Endodermal cell (in vitro differentiated cells): ENCODE data around the gene C18orf63. TPM values are rescaled to one million over a fixed set of nuclear protein-coding genes. Genes with fewer than 3 reads are reported as not detected.

Source experiments
- DNase-seq: peaks from one replicate; pipeline ENCODE4 v3.0.0-alpha.2; 2017
- H3K27ac ChIP-seq: 2 replicates; pipeline ENCODE4 v1.5.1; 2013; ENCODE audit warnings: mild to moderate bottlenecking, low read depth, low read length, moderate library complexity
- H3K27me3 ChIP-seq: 2 replicates; pipeline ENCODE4 v1.6.1; 2013; ENCODE audit warnings: mild to moderate bottlenecking, low read length, moderate library complexity; ENCODE audit not compliant: insufficient read depth, control insufficient read depth, poor library complexity, severe bottlenecking
- H3K36me3 ChIP-seq: 2 replicates; pipeline ENCODE4 v1.7.0; 2013; ENCODE audit warnings: mild to moderate bottlenecking, low read length, moderate library complexity; ENCODE audit not compliant: control insufficient read depth, insufficient read depth
- H3K4me1 ChIP-seq: one replicate; pipeline ENCODE4 v1.7.0; 2013; ENCODE audit warnings: low read length; ENCODE audit not compliant: control insufficient read depth, insufficient read depth
- H3K4me3 ChIP-seq: 2 replicates; pipeline ENCODE4 v1.5.1; 2013; ENCODE audit warnings: mild to moderate bottlenecking, low read length, moderate library complexity
- H3K9ac ChIP-seq: 2 replicates; pipeline ENCODE4 v1.6.1; 2013; ENCODE audit warnings: mild to moderate bottlenecking, low read length, moderate library complexity; ENCODE audit not compliant: poor library complexity, severe bottlenecking; ENCODE audit errors: extremely low read depth
- H3K9me3 ChIP-seq: 2 replicates; pipeline ENCODE4 v1.6.1; 2013; ENCODE audit warnings: mild to moderate bottlenecking, low read length, moderate library complexity; ENCODE audit not compliant: control insufficient read depth
- H3K27ac Mint-ChIP-seq: 2 replicates; pipeline ENCODE4 v1.8.0; 2020; ENCODE audit warnings: mixed read lengths
- H3K27me3 Mint-ChIP-seq: 2 replicates; pipeline ENCODE4 v1.8.0; 2021; ENCODE audit warnings: mild to moderate bottlenecking, mixed read lengths; ENCODE audit not compliant: insufficient read depth
- H3K36me3 Mint-ChIP-seq: 2 replicates; pipeline ENCODE4 v1.8.0; 2020; ENCODE audit warnings: low read depth, mixed read lengths
- H3K4me1 Mint-ChIP-seq: 2 replicates; pipeline ENCODE4 v1.8.0; 2020; ENCODE audit warnings: mixed read lengths
- H3K4me3 Mint-ChIP-seq: 2 replicates; pipeline ENCODE4 v1.8.0; 2020; ENCODE audit warnings: mild to moderate bottlenecking, moderate library complexity, mixed read lengths
- H3K9me3 Mint-ChIP-seq: 2 replicates; pipeline ENCODE4 v1.8.0; 2020; ENCODE audit warnings: mild to moderate bottlenecking, mixed read lengths
- WGBS, 2 experiments: methylation state at CpG; one replicate each; pipeline versions ENCODE4 v1.1.5 to v1.1.7; 2013; ENCODE audit warnings: missing lambda C conversion rate in 2 of 2, mixed read lengths in 1 of 2; ENCODE audit not compliant: insufficient coverage in 1 of 2, insufficient read length in 1 of 2; 5-methylcytosine and 5-hydroxymethylcytosine counted together
- total RNA-seq, 2 donors: library from RNA; stranded (reverse); fragmentation: NEBNext Ultra II Directional in 1 of 2; extraction: Animal tissue kit (Norgen Biotek cat#: 25700) in 1 of 2; gene quantifications; 2 replicates in 1 of 2; 3 replicates in 1 of 2; pipeline ENCODE4 v1.2.1, GENCODE V29; 2021
- TF ChIP-seq, protein P1 (sequence below): fragments of 200-600 bp; sonication (generic); conservative IDR thresholded peaks from 2 replicates; pipeline ENCODE4 v1.5.0; 2021; ENCODE audit warnings: antibody characterized with exemption, mild to moderate bottlenecking

Gene C18orf63
- total RNA-seq, 2 donors from 2014 or later, result not detected

DNA sequence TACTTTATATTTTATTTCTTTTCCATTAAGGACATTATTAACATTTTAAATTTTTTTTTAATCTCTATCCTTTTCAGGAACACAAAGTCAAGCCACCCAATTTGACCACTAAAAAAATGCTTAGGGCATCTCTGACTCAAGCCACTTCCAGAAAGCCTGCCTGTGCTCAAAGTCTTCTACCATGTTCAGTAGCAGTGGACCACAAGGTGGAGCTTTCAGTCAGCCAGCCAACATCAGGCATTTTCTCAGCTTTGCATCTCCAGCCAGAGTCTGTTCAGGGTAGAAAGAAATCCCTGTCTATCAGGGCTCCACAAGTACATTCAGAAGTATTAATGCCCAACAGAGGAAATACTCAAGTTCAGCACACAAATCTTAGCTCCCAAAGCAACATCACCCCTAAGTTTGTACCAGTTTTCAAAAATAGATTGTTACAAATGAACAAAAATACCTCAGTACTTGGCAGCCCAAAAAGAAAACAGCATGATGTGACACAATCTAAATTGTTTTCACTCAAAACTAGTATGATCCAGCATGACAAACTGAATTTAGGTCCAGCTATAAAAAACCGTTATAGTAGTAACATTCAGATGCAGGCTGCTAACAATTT lies 37.6 kb downstream of the C18orf63 start:
- TF ChIP-seq, protein P1, sequence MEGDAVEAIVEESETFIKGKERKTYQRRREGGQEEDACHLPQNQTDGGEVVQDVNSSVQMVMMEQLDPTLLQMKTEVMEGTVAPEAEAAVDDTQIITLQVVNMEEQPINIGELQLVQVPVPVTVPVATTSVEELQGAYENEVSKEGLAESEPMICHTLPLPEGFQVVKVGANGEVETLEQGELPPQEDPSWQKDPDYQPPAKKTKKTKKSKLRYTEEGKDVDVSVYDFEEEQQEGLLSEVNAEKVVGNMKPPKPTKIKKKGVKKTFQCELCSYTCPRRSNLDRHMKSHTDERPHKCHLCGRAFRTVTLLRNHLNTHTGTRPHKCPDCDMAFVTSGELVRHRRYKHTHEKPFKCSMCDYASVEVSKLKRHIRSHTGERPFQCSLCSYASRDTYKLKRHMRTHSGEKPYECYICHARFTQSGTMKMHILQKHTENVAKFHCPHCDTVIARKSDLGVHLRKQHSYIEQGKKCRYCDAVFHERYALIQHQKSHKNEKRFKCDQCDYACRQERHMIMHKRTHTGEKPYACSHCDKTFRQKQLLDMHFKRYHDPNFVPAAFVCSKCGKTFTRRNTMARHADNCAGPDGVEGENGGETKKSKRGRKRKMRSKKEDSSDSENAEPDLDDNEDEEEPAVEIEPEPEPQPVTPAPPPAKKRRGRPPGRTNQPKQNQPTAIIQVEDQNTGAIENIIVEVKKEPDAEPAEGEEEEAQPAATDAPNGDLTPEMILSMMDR, result peak; percentile 85

DNA sequence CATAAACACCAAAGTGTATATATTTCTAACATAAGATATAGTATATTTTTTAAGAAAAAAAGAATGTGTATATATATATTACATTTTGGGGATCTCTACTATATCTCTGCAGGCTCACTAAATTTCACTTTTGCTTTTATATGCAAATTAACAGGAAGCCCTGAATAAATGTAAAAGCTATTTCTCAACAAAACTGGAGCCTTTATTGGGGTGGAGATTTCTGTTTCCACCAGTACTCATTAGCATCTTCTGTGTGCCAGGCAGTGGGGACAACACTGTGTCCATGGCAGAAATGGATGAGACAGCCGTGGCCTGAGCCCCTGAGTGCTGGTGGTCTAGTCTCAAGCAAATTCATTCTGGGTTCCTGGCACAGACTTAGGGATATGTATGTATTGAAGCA lies 41.3 kb downstream of the C18orf63 start:
- Histone ChIP-seq H3K27ac (no peak overlapping the region), H3K4me3 (no peak overlapping the region), H3K4me1 (no peaks in the 10 kb centered on the region), H3K9me3 (no peaks in the 10 kb centered on the region), H3K36me3 (no peaks in the 10 kb centered on the region), H3K27me3 (no peaks in the 10 kb centered on the region), H3K9ac (no peak overlapping the region)
- Mint-ChIP-seq H3K27me3 (peaks cover 6% of the 10 kb centered on the region), H3K27ac (no peak overlapping the region), H3K36me3 (no peaks in the 10 kb centered on the region), H3K4me3 (no peak overlapping the region), H3K9me3 (no peaks in the 10 kb centered on the region), H3K4me1 (peaks cover 2% of the 10 kb centered on the region)
- DNase-seq, result no peak
- TF ChIP-seq, protein P1, result no peak
- WGBS, 2 experiments, result 86% methylated on average over 1 of the region's 1 CpG; no CpG with 5 or more reads in 1 of the 2 experiments

More for the DNA sequence above, 37.6 kb downstream of the C18orf63 start:
- H3K27ac ChIP-seq, result no peak overlapping the region
- H3K36me3 ChIP-seq, result no peaks in the 10 kb centered on the region
- no peak overlapping the region for H3K4me3 Mint-ChIP-seq
- H3K4me1 Mint-ChIP-seq, result peaks cover 2% of the 10 kb centered on the region
- no peaks in the 10 kb centered on the region for H3K4me1 ChIP-seq
- no peaks in the 10 kb centered on the region for H3K36me3 Mint-ChIP-seq
- DNase-seq, result peak; percentile 86
- no peaks in the 10 kb centered on the region for H3K9me3 Mint-ChIP-seq
- WGBS, 2 experiments, result 71 to 76% methylated on average over 1 of the region's 1 CpG
- H3K27me3 Mint-ChIP-seq, result peaks cover 6% of the 10 kb centered on the region
- no peaks in the 10 kb centered on the region for H3K27me3 ChIP-seq
- H3K9me3 ChIP-seq, result no peaks in the 10 kb centered on the region
- H3K27ac Mint-ChIP-seq, result no peak overlapping the region
- no peak overlapping the region for H3K9ac ChIP-seq
- H3K4me3 ChIP-seq, result no peak overlapping the region

DNA sequence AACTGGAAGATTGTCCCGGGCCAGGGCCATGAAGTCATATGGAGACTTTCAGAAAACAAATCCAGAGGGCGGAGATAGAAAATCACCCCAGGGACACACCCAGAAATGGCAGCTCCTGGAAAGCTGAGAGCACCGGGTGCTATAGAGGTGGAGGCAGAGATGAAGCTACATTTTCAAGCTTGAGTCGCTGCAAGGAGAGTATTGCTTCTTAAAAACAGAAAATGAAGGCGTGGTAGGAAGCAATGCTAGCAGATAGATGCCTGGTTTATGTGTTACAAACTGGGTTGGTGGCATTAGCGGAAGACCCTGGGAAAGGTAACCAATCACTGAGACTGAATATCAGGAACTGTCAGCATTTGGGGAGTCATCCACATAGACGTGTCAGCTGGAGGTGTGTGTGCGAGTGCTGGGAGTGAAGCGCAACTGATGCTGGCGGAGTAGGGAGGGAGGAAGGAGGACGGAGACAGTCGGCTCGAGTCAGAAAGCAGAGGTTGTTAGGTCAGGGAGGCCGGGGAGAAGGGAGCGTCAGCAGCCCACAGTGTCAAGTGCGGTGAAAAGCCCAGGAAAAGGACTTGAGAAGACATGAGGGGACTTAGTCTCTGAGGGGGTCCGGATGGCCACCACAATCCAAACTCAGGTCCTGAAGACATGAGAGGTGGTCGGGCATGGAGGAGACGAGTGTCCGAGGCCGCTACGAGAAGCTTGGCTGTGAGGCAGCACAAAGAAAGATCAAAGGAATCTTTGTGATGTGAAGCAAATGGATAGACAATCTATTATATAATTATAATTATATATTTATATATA lies 45.4 kb downstream of the C18orf63 start:
- Histone ChIP-seq H3K4me1 (no peaks in the 10 kb centered on the region), H3K27ac (no peak overlapping the region), H3K36me3 (no peaks in the 10 kb centered on the region), H3K27me3 (no peaks in the 10 kb centered on the region), H3K9ac (no peak overlapping the region), H3K9me3 (no peaks in the 10 kb centered on the region), H3K4me3 (no peak overlapping the region)
- H3K36me3 Mint-ChIP-seq, result no peaks in the 10 kb centered on the region
- no peak overlapping the region for H3K27ac Mint-ChIP-seq
- no peak for DNase-seq
- 95 to 96% methylated on average over 14 to 22 of the region's 22 CpGs for WGBS, 2 experiments
- H3K4me3 Mint-ChIP-seq, result no peak overlapping the region
- H3K9me3 Mint-ChIP-seq, result no peaks in the 10 kb centered on the region
- no peaks in the 10 kb centered on the region for H3K27me3 Mint-ChIP-seq
- no peaks in the 10 kb centered on the region for H3K4me1 Mint-ChIP-seq
- TF ChIP-seq, protein P1, result no peak
